K562 (cell line): Measurements from ENCODE around the gene LRRC25. TPM values are rescaled to one million over a fixed set of nuclear protein-coding genes. Genes with fewer than 3 reads are reported as not detected.

ENCODE experiments used
- BHLHE40 ChIP-seq: IDR thresholded peaks from 2 replicates; pipeline ENCODE4 v1.6.1; 2011; ENCODE audit warnings: low read length, improper control_type of control experiment
- CBX8 ChIP-seq: fragments of 200-600 bp; sonication (generic); IDR thresholded peaks from 2 replicates; pipeline ENCODE4 v1.6.1; 2012; ENCODE audit warnings: borderline replicate concordance, mixed run types, low read depth, mild to moderate bottlenecking, moderate library complexity, mixed read lengths, low read length, control low read depth, inconsistent platforms; ENCODE audit not compliant: poor library complexity, severe bottlenecking; ENCODE audit errors: extremely low read depth
- RBM39 ChIP-seq: fragments of 200-400 bp; formaldehyde crosslinking; optimal IDR thresholded peaks from 2 replicates; pipeline ENCODE3; 2018; ENCODE audit warnings: low read depth, low read length
- RCOR1 ChIP-seq, 2 experiments: IDR thresholded peaks; 2 replicates each; pipeline ENCODE4 v1.6.1; 2012; ENCODE audit warnings: low read depth in 2 of 2, low read length in 2 of 2, borderline replicate concordance in 1 of 2, improper control_type of control experiment in 1 of 2
- SETDB1 ChIP-seq: IDR thresholded peaks from one replicate; pipeline ENCODE4 v1.6.1; 2012; ENCODE audit warnings: low read length, control low read depth, inconsistent platforms
- SMARCE1 ChIP-seq: fragments of 450-650 bp; IDR thresholded peaks from 2 replicates; pipeline ENCODE4 v1.7.1; 2016; ENCODE audit warnings: mild to moderate bottlenecking
- SP1 ChIP-seq: sonication (generic); formaldehyde crosslinking; IDR thresholded peaks from 2 replicates; pipeline ENCODE4 v1.8.1; 2022; ENCODE audit warnings: mild to moderate bottlenecking, missing genetic modification reagents
- STAT5A ChIP-seq: IDR thresholded peaks from 2 replicates; pipeline ENCODE4 v1.6.1; 2012; ENCODE audit warnings: low read length, inconsistent platforms, borderline replicate concordance
- TBP ChIP-seq: optimal IDR thresholded peaks from 2 replicates; pipeline ENCODE3; 2011; ENCODE audit warnings: low read depth, low read length, improper control_type of control experiment
- ZBED1 ChIP-seq: IDR thresholded peaks from 2 replicates; pipeline ENCODE4 v1.6.1; 2014
- ZNF239 ChIP-seq: fragments of 250-450 bp; sonication (Bioruptor Pico); IDR thresholded peaks from 2 replicates; pipeline ENCODE4 v1.4.0; 2020; ENCODE audit warnings: mild to moderate bottlenecking
- ZNF445 ChIP-seq: fragments of 250-450 bp; sonication (Bioruptor Pico); IDR thresholded peaks from 2 replicates; pipeline ENCODE4 v1.4.0; 2020; ENCODE audit warnings: low read depth, mild to moderate bottlenecking, moderate library complexity
- polyA plus RNA-seq, 8 experiments: library from polyadenylated mRNA; depleted of rRNA in 4 of 8; stranded (reverse) in 5 of 8; unstranded in 3 of 8; fragments of >200 nt; fragmentation: Nextera tagmentation in 2 of 8; fragmentation: Illumina TruSeq in 1 of 8; extraction: Ambion mirVana in 2 of 8; extraction: Trizol in 1 of 8; gene quantifications; 2 replicates each; pipeline versions ENCODE4 v1.2.1 to v1.2.3, GENCODE V29; 2011 to 2014; ENCODE audit warnings: inconsistent platforms in 1 of 8, missing spikeins in 1 of 8
- total RNA-seq, 7 experiments: library from RNA; depleted of rRNA in 6 of 7; stranded (reverse); fragments of >200 nt in 6 of 7; fragmentation: Illumina TruSeq in 2 of 7; extraction: Trizol in 2 of 7; gene quantifications; 2 replicates each; pipeline versions ENCODE4 v1.2.1 to v1.2.3, GENCODE V29; 2011 to 2021; ENCODE audit warnings: low replicate concordance in 1 of 7
- TF ChIP-seq, protein P1 (sequence below): fragments of 200-400 bp; formaldehyde crosslinking; IDR thresholded peaks from 2 replicates; pipeline ENCODE4 v1.6.1; 2017; ENCODE audit warnings: mild to moderate bottlenecking, low read depth, low read length, moderate library complexity
- TF ChIP-seq, protein P2 (sequence below): sonication (generic); formaldehyde crosslinking; IDR thresholded peaks from 2 replicates; pipeline ENCODE4 v1.8.0; 2022; ENCODE audit warnings: missing genetic modification reagents, mild to moderate bottlenecking, borderline replicate concordance
- TF ChIP-seq, protein P3 (sequence below): IDR thresholded peaks from 2 replicates; pipeline ENCODE4 v1.6.1; 2016; ENCODE audit warnings: missing genetic modification characterization, missing compliant biosample characterization
- TF ChIP-seq, protein P4 (sequence below): fragments of 250-450 bp; sonication (Bioruptor Pico); IDR thresholded peaks from 2 replicates; pipeline ENCODE4 v1.8.0; 2022; ENCODE audit warnings: moderate library complexity, mild to moderate bottlenecking, inconsistent platforms

Gene LRRC25
- total and polyA plus RNA-seq, 9 of the 15 experiments (the other 6 are each of a cell fraction or from before 2014, with no cell fraction given) = 0.07 to 0.36 (median 0.10) TPM; not detected in 3

DNA sequence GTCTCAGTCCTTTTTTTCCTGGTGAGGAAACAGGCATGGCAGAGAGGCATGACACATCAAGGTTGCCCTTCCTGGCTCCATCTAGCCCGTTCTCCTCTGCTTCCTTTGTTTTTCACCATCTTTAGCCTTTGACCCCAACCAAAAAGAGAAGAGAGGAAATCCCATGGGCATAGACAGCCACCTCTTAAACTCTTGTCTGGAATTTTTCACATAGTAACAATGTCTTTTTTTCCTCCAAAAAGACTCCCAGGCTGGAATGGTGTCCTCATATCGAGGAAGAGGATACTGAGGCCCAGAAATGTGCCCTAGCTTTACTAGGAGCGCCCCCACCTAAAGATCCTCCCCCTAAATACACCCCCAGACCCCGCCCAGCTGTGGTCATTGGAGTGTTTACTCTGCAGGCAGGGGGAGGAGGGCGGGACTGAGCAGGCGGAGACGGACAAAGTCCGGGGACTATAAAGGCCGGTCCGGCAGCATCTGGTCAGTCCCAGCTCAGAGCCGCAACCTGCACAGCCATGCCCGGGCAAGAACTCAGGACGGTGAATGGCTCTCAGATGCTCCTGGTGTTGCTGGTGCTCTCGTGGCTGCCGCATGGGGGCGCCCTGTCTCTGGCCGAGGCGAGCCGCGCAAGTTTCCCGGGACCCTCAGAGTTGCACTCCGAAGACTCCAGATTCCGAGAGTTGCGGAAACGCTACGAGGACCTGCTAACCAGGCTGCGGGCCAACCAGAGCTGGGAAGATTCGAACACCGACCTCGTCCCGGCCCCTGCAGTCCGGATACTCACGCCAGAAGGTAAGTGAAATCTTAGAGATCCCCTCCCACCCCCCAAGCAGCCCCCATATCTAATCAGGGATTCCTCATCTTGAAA lies 11.5 kb downstream of the LRRC25 start, which contains the start of gene GDF15 (continued):
- peak; percentile 54; the same call in 1 of the 2 replicates for TF ChIP-seq ZNF239 (CRISPR knock-in tag)
- TF ChIP-seq RBM39 = peak; percentile 68
- TF ChIP-seq, protein P1, sequence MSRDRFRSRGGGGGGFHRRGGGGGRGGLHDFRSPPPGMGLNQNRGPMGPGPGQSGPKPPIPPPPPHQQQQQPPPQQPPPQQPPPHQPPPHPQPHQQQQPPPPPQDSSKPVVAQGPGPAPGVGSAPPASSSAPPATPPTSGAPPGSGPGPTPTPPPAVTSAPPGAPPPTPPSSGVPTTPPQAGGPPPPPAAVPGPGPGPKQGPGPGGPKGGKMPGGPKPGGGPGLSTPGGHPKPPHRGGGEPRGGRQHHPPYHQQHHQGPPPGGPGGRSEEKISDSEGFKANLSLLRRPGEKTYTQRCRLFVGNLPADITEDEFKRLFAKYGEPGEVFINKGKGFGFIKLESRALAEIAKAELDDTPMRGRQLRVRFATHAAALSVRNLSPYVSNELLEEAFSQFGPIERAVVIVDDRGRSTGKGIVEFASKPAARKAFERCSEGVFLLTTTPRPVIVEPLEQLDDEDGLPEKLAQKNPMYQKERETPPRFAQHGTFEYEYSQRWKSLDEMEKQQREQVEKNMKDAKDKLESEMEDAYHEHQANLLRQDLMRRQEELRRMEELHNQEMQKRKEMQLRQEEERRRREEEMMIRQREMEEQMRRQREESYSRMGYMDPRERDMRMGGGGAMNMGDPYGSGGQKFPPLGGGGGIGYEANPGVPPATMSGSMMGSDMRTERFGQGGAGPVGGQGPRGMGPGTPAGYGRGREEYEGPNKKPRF = no peak
- peak; percentile 98 for TF ChIP-seq TBP
- TF ChIP-seq ZNF445 (CRISPR knock-in tag) = no peak
- peak; percentile 44; the same call in 1 of the 2 replicates for TF ChIP-seq STAT5A
- no peak for TF ChIP-seq SETDB1
- TF ChIP-seq ZBED1 = peak; percentile 91; the same call in 1 of the 2 replicates
- TF ChIP-seq, protein P2, sequence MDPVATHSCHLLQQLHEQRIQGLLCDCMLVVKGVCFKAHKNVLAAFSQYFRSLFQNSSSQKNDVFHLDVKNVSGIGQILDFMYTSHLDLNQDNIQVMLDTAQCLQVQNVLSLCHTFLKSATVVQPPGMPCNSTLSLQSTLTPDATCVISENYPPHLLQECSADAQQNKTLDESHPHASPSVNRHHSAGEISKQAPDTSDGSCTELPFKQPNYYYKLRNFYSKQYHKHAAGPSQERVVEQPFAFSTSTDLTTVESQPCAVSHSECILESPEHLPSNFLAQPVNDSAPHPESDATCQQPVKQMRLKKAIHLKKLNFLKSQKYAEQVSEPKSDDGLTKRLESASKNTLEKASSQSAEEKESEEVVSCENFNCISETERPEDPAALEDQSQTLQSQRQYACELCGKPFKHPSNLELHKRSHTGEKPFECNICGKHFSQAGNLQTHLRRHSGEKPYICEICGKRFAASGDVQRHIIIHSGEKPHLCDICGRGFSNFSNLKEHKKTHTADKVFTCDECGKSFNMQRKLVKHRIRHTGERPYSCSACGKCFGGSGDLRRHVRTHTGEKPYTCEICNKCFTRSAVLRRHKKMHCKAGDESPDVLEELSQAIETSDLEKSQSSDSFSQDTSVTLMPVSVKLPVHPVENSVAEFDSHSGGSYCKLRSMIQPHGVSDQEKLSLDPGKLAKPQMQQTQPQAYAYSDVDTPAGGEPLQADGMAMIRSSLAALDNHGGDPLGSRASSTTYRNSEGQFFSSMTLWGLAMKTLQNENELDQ (CRISPR knock-in tag) = no peak
- TF ChIP-seq, protein P3, sequence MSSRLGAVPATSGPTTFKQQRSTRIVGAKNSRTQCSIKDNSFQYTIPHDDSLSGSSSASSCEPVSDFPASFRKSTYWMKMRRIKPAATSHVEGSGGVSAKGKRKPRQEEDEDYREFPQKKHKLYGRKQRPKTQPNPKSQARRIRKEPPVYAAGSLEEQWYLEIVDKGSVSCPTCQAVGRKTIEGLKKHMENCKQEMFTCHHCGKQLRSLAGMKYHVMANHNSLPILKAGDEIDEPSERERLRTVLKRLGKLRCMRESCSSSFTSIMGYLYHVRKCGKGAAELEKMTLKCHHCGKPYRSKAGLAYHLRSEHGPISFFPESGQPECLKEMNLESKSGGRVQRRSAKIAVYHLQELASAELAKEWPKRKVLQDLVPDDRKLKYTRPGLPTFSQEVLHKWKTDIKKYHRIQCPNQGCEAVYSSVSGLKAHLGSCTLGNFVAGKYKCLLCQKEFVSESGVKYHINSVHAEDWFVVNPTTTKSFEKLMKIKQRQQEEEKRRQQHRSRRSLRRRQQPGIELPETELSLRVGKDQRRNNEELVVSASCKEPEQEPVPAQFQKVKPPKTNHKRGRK (tag) = no peak
- TF ChIP-seq RCOR1 (IDR thresholded peaks at IDR 0.05; ENCODE audit: borderline replicate concordance in 1 of 2, low read depth in 2 of 2, low read length in 2 of 2) = peak; percentile 18 to 96; a peak in 2 of 4 replicates
- peak; percentile 76 for TF ChIP-seq BHLHE40
- no peak for TF ChIP-seq CBX8
- TF ChIP-seq SP1 = peak; percentile 96
- TF ChIP-seq SMARCE1 = no peak; the same call in 1 of the 2 replicates
- TF ChIP-seq, protein P4, sequence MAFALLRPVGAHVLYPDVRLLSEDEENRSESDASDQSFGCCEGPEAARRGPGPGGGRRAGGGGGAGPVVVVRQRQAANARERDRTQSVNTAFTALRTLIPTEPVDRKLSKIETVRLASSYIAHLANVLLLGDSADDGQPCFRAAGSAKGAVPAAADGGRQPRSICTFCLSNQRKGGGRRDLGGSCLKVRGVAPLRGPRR (CRISPR knock-in tag) = no peak
